Right cardiac atrium (tissue), 5 donors: Measurements from ENCODE around the gene RASSF3. TPM values are rescaled to one million over a fixed set of nuclear protein-coding genes. Genes with fewer than 3 reads are reported as not detected.

Experiments used
- ATAC-seq, 2 donors: fragments of 200-7000 bp; cut with Tn5 transposase; one replicate each; pipeline versions ENCODE4 v1.8.0 to v1.9.1; 2020; ENCODE audit warnings: moderate library complexity in 2 of 2, mild to moderate bottlenecking in 1 of 2
- DNase-seq, 3 donors: peaks; one replicate each; pipeline ENCODE4 v3.0.0-alpha.2; 2020
- H3K27ac ChIP-seq: one replicate; pipeline ENCODE4 v1.5.1; 2013; ENCODE audit warnings: mild to moderate bottlenecking, low read length, control low read depth, moderate library complexity
- H3K27me3 ChIP-seq: one replicate; pipeline ENCODE4 v1.6.1; 2013; ENCODE audit not compliant: control insufficient read depth, insufficient read depth
- H3K4me1 ChIP-seq: one replicate; pipeline ENCODE4 v1.6.1; 2013; ENCODE audit warnings: low read length; ENCODE audit not compliant: control insufficient read depth, insufficient read depth
- H3K4me3 ChIP-seq: one replicate; pipeline ENCODE4 v1.5.1; 2013; ENCODE audit warnings: low read length, control low read depth
- H3K9me3 ChIP-seq: one replicate; pipeline ENCODE4 v1.6.1; 2013; ENCODE audit warnings: low read length; ENCODE audit not compliant: control insufficient read depth
- WGBS: extraction: QIAGEN DNeasy Blood & Tissue Kit; methylation state at CpG from one replicate; pipeline ENCODE4 v1.1.7; 2013; 5-methylcytosine and 5-hydroxymethylcytosine counted together
- intact Hi-C, 4 donors: fragments of 100-400 bp; cut with DNase I; formaldehyde crosslinking; loops; one replicate each; pipeline versions ENCODE4 v1.11.0 to v1.14.0; 2022 to 2023
- microRNA-seq, 2 donors: library from miRNA; unstranded; fragments of <30 nt; microRNA quantifications; one replicate each; pipeline ENCODE4 v1.2.0, GENCODE V29; 2020 to 2021
- polyA plus RNA-seq: library from polyadenylated mRNA; stranded (reverse); fragments of 200-250 nt; gene quantifications from one replicate; pipeline ENCODE4 v1.2.3, GENCODE V29; 2013
- total RNA-seq, 4 donors: library from RNA; stranded (reverse); fragmentation: NEBNext Ultra II Directional; extraction: Animal tissue kit (Norgen Biotek cat#: 25700); gene quantifications; one replicate each; pipeline ENCODE4 v1.2.1, GENCODE V29; 2021
- donor health status: healthy with polysubstance abuse.
- donor health status: DM: no; HTN: yes; CAD: no.
- donor health status: DM: no; HTN: no; CAD: no.
- donor health status: DM: no; HTN: yes; CAD: no; lungs with severe emphysema.
- donor health status: DM: yes; HTN: yes; CAD: no.

RASSF3 gene
- total and polyA plus RNA-seq, 5 donors, result 44.6 to 154 (median 118) TPM

DNA sequence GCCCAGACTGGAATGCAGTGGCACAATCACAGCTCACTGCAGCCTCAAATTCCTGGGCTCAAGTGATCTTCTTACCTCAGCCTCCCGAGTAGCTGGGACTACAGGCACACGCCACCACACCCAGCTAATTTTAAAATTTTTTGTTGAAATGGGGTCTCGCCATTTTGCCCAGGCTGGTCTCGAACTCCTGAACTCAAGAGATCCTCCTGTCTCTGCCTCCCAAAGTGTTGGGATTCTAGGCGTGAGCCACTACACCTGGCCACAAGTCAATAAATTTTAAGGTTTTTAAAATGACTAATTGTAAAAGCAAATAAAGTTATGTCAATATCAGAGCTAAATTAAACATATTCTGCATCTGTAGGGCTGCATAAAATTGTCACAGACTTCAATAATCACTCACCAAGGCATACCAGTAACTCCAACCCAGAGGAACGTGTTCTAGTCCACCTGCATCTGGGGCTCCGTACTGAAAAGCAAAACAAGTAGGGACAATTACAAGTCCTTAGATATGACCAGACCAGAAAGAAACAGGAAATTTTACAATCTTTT lies 135.0 kb downstream of the RASSF3 start:
- DNase-seq, result no peak
- Histone ChIP-seq H3K27ac (no peak overlapping the region), H3K4me1 (no peaks in the 10 kb centered on the region), H3K4me3 (no peak overlapping the region), H3K9me3 (no peaks in the 10 kb centered on the region), H3K27me3 (no peaks in the 10 kb centered on the region)
- 95% methylated on average over 7 of the region's 7 CpGs for WGBS
- ATAC-seq, result no peak
- intact Hi-C loops, result no loop called here

DNA sequence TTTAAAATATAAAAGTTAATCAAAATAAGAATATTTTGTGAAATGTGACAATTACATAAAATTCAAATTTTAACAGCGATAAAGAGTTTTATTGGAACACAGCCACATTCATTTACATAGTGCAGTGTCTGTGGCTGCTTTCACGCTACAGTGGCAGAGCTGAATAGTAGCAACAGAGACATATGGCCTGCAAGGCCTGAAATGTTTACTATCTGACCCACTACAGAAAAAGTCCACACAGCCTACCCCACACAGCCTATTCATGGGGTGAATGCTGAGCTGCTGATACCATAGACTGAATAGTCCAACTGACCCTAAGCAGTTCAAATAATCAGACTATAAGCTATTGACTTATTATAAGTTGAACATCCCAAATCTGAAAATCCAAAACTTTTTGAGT lies 135.7 kb downstream of the RASSF3 start:
- WGBS, result 96% methylated on average over 2 of the region's 2 CpGs
- intact Hi-C loops, result no loop called here
- DNase-seq (no peak), ATAC-seq (no peak)
- Histone ChIP-seq H3K27me3 (no peaks in the 10 kb centered on the region), H3K9me3 (no peaks in the 10 kb centered on the region), H3K4me3 (no peak overlapping the region), H3K4me1 (no peaks in the 10 kb centered on the region), H3K27ac (no peak overlapping the region)

DNA sequence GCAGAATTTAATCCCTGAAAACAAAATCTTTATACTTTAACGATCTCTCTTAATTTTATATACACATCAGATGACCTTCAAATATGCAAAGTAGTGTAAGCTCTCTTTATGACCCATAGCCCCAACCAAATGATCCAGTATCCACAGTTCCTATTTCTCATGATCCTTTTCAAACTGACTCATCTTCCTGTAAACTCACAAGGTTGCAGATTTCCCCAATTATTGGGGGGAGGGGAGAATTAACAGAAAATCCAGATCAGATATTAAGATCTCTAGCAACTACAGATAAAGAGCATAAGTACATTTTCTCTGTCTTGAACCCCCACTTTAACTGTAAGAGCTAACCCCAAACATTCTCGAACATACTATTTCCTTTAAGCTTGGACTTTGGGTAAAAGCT lies 136.4 kb downstream of the RASSF3 start:
- WGBS, result 89% methylated on average over 2 of the region's 2 CpGs
- H3K27me3 ChIP-seq, result no peaks in the 10 kb centered on the region
- H3K9me3 ChIP-seq, result no peaks in the 10 kb centered on the region
- no peak overlapping the region for H3K27ac ChIP-seq
- ATAC-seq (no peak), DNase-seq (no peak)
- intact Hi-C loops, result no loop called here
- H3K4me1 ChIP-seq, result no peaks in the 10 kb centered on the region
- no peak overlapping the region for H3K4me3 ChIP-seq

Small RNAs within 50 kb of the gene (microRNA-seq; reads per million reads assigned to microRNA genes)
- gene MIR548C (0 reads per million in 2 donors), gene MIR548Z (0 reads per million in 2 donors)

Other genes with a start within 250 kb of the RASSF3 start
- gene C12orf56, start 219.7 kb upstream of the RASSF3 start, total RNA-seq, result not detected
- gene C12orf56, start 219.7 kb upstream of the RASSF3 start, polyA plus RNA-seq, result not detected
- 10 to 100 TPM; 25.1 to 33.3 (median 29.5) TPM for gene XPOT, start 206.1 kb upstream of the RASSF3 start, total RNA-seq
- 8.9 TPM for gene XPOT, start 206.1 kb upstream of the RASSF3 start, polyA plus RNA-seq
- 10 to 100 TPM; 13.2 to 14.7 (median 14.0) TPM for gene TBK1, start 158.4 kb upstream of the RASSF3 start, total RNA-seq
- 10.5 TPM for gene TBK1, start 158.4 kb upstream of the RASSF3 start, polyA plus RNA-seq
- gene GNS, start 148.9 kb downstream of the RASSF3 start, total RNA-seq, result 100 to 1,000 TPM in 1 of 4 donors, 10 to 100 TPM in 3; 90.8 to 105 (median 96.9) TPM
- gene GNS, start 148.9 kb downstream of the RASSF3 start, polyA plus RNA-seq, result 33.6 TPM
- 1 to 10 TPM; 1.3 to 1.6 (median 1.5) TPM for gene TBC1D30, start 214.2 kb downstream of the RASSF3 start, total RNA-seq
- 0.57 TPM for gene TBC1D30, start 214.2 kb downstream of the RASSF3 start, polyA plus RNA-seq